IMR-90 (cell line): ENCODE data around the gene INA. TPM values are rescaled to one million over a fixed set of nuclear protein-coding genes. Genes with fewer than 3 reads are reported as not detected.

Experiments
- ATAC-seq: fragments of 200-7000 bp; cut with Tn5 transposase; 2 replicates; pipeline ENCODE4 v1.9.1; 2020; ENCODE audit warnings: low read depth, mild to moderate bottlenecking, moderate library complexity
- BruUV-seq: library from RNA; stranded (reverse); fragments of 400-500 nt; replicated peaks from 2 replicates; lab custom pipeline; 2021; lab: Mats Ljungman, UMichigan
- CTCF ChIA-PET: fragments of 300-600 bp; formaldehyde crosslinking; extraction: SDS; loops from one replicate; lab custom pipeline; 2021; ENCODE audit warnings: antibody characterized with exemption; lab: Yijun Ruan, JAX
- POLR2A ChIA-PET: fragments of 300-600 bp; sonication (Branson Sonifier 250); formaldehyde crosslinking; loops from one replicate; lab custom pipeline; 2022; ENCODE audit warnings: antibody characterized with exemption; ENCODE audit not compliant: unreplicated experiment; lab: Charles Lee
- DNase-seq: peaks from one replicate; pipeline ENCODE4 v3.0.0; 2013
- H2AFZ ChIP-seq: replicated peaks from 2 replicates; pipeline ENCODE3; 2013; ENCODE audit warnings: low read length, mild to moderate bottlenecking; ENCODE audit not compliant: poor library complexity
- H2AK5ac ChIP-seq: 2 replicates; pipeline ENCODE4 v1.6.1; 2013; ENCODE audit warnings: low read depth, low read length, inconsistent platforms
- H2AK9ac ChIP-seq: replicated peaks from 2 replicates; pipeline ENCODE3; 2013; ENCODE audit warnings: mild to moderate bottlenecking, low read depth, low read length, moderate library complexity; ENCODE audit not compliant: poor library complexity
- H2BK120ac ChIP-seq: 2 replicates; pipeline ENCODE4 v1.6.1; 2013; ENCODE audit warnings: low read depth, low read length, inconsistent platforms
- H2BK15ac ChIP-seq: 3 replicates; pipeline ENCODE4 v1.6.1; 2013; ENCODE audit warnings: low read depth, low read length, inconsistent platforms
- H2BK20ac ChIP-seq: 2 replicates; pipeline ENCODE4 v1.6.1; 2013; ENCODE audit warnings: low read depth, mild to moderate bottlenecking, inconsistent platforms, low read length, moderate library complexity
- H2BK5ac ChIP-seq: 2 replicates; pipeline ENCODE4 v1.6.1; 2013; ENCODE audit warnings: mild to moderate bottlenecking, low read depth, low read length, inconsistent platforms; ENCODE audit not compliant: poor library complexity, severe bottlenecking
- H3K14ac ChIP-seq: replicated peaks from 2 replicates; pipeline ENCODE4 v1.6.1; 2013; ENCODE audit warnings: low read depth, low read length, inconsistent platforms
- H3K18ac ChIP-seq: 2 replicates; pipeline ENCODE4 v1.6.1; 2013; ENCODE audit warnings: low read depth, low read length, control low read depth
- H3K23ac ChIP-seq: 2 replicates; pipeline ENCODE4 v1.6.1; 2013; ENCODE audit warnings: low read depth, low read length, inconsistent platforms
- H3K27ac ChIP-seq: 2 replicates; pipeline ENCODE4 v1.5.1; 2013; ENCODE audit warnings: mild to moderate bottlenecking, control low read depth, low read length; ENCODE audit not compliant: insufficient read depth
- H3K27me3 ChIP-seq: 2 replicates; pipeline ENCODE4 v1.6.1; 2013; ENCODE audit warnings: low read length; ENCODE audit not compliant: control insufficient read depth, insufficient read depth
- H3K36me3 ChIP-seq: 2 replicates; pipeline ENCODE4 v1.6.1; 2013; ENCODE audit warnings: low read length, mixed read lengths; ENCODE audit not compliant: control insufficient read depth, insufficient read depth
- H3K4ac ChIP-seq: 2 replicates; pipeline ENCODE4 v1.6.1; 2013; ENCODE audit warnings: low read depth, low read length, inconsistent platforms
- H3K4me1 ChIP-seq: 2 replicates; pipeline ENCODE4 v1.6.1; 2013; ENCODE audit warnings: low read length, mixed read lengths; ENCODE audit not compliant: control insufficient read depth, insufficient read depth
- H3K4me2 ChIP-seq: 2 replicates; pipeline ENCODE4 v1.6.1; 2013; ENCODE audit warnings: low read depth, mild to moderate bottlenecking, control low read depth, low read length, moderate library complexity
- H3K4me3 ChIP-seq: 2 replicates; pipeline ENCODE4 v1.5.1; 2013; ENCODE audit warnings: low read depth, mild to moderate bottlenecking, control low read depth, low read length, moderate library complexity; ENCODE audit not compliant: insufficient read depth
- H3K56ac ChIP-seq: 2 replicates; pipeline ENCODE4 v1.6.1; 2013; ENCODE audit warnings: low read length, inconsistent platforms; ENCODE audit not compliant: insufficient read depth; ENCODE audit errors: extremely low read depth
- H3K79me1 ChIP-seq, 2 experiments: 2 replicates each; pipeline ENCODE4 v1.6.1; 2013; ENCODE audit warnings: low read length in 2 of 2, inconsistent platforms in 1 of 2, low read depth in 1 of 2
- H3K9ac ChIP-seq: 2 replicates; pipeline ENCODE4 v1.6.1; 2013; ENCODE audit warnings: low read depth, low read length, control low read depth
- H3K9me1 ChIP-seq: 2 replicates; pipeline ENCODE4 v1.6.1; 2013; ENCODE audit warnings: low read length, inconsistent platforms; ENCODE audit not compliant: insufficient read depth
- H3K9me3 ChIP-seq: 2 replicates; pipeline ENCODE4 v1.6.1; 2013; ENCODE audit warnings: low read length; ENCODE audit not compliant: control insufficient read depth, insufficient read depth
- H4K20me1 ChIP-seq: 2 replicates; pipeline ENCODE4 v1.6.1; 2013; ENCODE audit warnings: low read length, inconsistent platforms; ENCODE audit not compliant: insufficient read depth
- H4K5ac ChIP-seq: 2 replicates; pipeline ENCODE4 v1.6.1; 2013; ENCODE audit warnings: mild to moderate bottlenecking, low read depth, low read length, control low read depth
- H4K8ac ChIP-seq, 2 experiments: 2 replicates each; pipeline ENCODE4 v1.6.1; 2013; ENCODE audit warnings: low read depth in 2 of 2, low read length in 2 of 2, control low read depth in 1 of 2, inconsistent platforms in 1 of 2
- H4K91ac ChIP-seq: 2 replicates; pipeline ENCODE4 v1.6.1; 2013; ENCODE audit warnings: low read depth, low read length, inconsistent platforms; ENCODE audit not compliant: insufficient read depth
- CEBPB ChIP-seq: IDR thresholded peaks from 2 replicates; pipeline ENCODE4 v1.6.1; 2012; ENCODE audit warnings: low read depth, low read length, improper control_type of control experiment
- CHD1 ChIP-seq: IDR thresholded peaks from 2 replicates; pipeline ENCODE4 v1.6.1; 2012; ENCODE audit warnings: low read depth, low read length, improper control_type of control experiment
- ELK1 ChIP-seq: fragments of 150-350 bp; IDR thresholded peaks from 2 replicates; pipeline ENCODE4 v1.6.1; 2016; ENCODE audit warnings: low read depth, mild to moderate bottlenecking, low read length, moderate library complexity, borderline replicate concordance
- FOS ChIP-seq: fragments of 150-350 bp; IDR thresholded peaks from 2 replicates; pipeline ENCODE4 v1.6.1; 2016; ENCODE audit warnings: low read depth, low read length
- MAFK ChIP-seq: IDR thresholded peaks from 2 replicates; pipeline ENCODE4 v1.6.1; 2012; ENCODE audit warnings: low read depth, low read length, improper control_type of control experiment
- MAZ ChIP-seq: IDR thresholded peaks from 2 replicates; pipeline ENCODE4 v1.6.1; 2012; ENCODE audit warnings: low read depth, mild to moderate bottlenecking, low read length, improper control_type of control experiment, moderate library complexity, borderline replicate concordance
- MXI1 ChIP-seq: IDR thresholded peaks from 2 replicates; pipeline ENCODE4 v1.6.1; 2012; ENCODE audit warnings: low read depth, mild to moderate bottlenecking, low read length, moderate library complexity, borderline replicate concordance
- NFE2L2 ChIP-seq: fragments of 150-350 bp; IDR thresholded peaks from 2 replicates; pipeline ENCODE4 v1.6.1; 2016; ENCODE audit warnings: low read depth, mild to moderate bottlenecking, low read length
- POLR2A ChIP-seq: IDR thresholded peaks from 2 replicates; pipeline ENCODE4 v1.6.1; 2012; ENCODE audit warnings: mild to moderate bottlenecking, low read depth, low read length
- RAD21 ChIP-seq: IDR thresholded peaks from 2 replicates; pipeline ENCODE4 v1.6.1; 2012; ENCODE audit warnings: low read length, improper control_type of control experiment
- RCOR1 ChIP-seq: IDR thresholded peaks from 2 replicates; pipeline ENCODE4 v1.6.1; 2012; ENCODE audit warnings: mild to moderate bottlenecking, low read length, improper control_type of control experiment; ENCODE audit not compliant: insufficient replicate concordance
- RFX5 ChIP-seq: IDR thresholded peaks from 2 replicates; pipeline ENCODE4 v1.8.0; 2012; ENCODE audit warnings: low read depth, mild to moderate bottlenecking, low read length, moderate library complexity
- SMC3 ChIP-seq: fragments of 150-350 bp; IDR thresholded peaks from 2 replicates; pipeline ENCODE4 v1.6.1; 2016; ENCODE audit warnings: low read depth, mild to moderate bottlenecking, antibody characterized with exemption, low read length, moderate library complexity
- WGBS, 2 experiments: methylation state at CpG; one replicate each; pipeline versions ENCODE4 v1.1.5 to v1.1.7; 2013; ENCODE audit warnings: missing lambda C conversion rate in 2 of 2; ENCODE audit not compliant: insufficient read length in 1 of 2; ENCODE audit errors: extremely low coverage in 2 of 2; 5-methylcytosine and 5-hydroxymethylcytosine counted together
- dilution Hi-C: fragments of 300-500 bp; cut with HindIII; formaldehyde crosslinking; loops from one replicate; pipeline ENCODE4 v1.14.3; 2018; ENCODE audit warnings: low sequenced_read_pairs; ENCODE audit not compliant: unreplicated experiment
- in situ Hi-C: fragments of 300-500 bp; cut with MboI; formaldehyde crosslinking; loops from 3 replicates; pipeline ENCODE4 v1.14.3; 2019; ENCODE audit warnings: low sequenced_read_pairs, inconsistent platforms, mixed read lengths
- intact Hi-C: fragments of 100-400 bp; cut with micrococcal nuclease; formaldehyde crosslinking; loops from 2 replicates; pipeline ENCODE4 v1.10.0; 2022
- polyA plus RNA-seq, 3 experiments: library from polyadenylated mRNA; depleted of rRNA; stranded (reverse); fragments of >200 nt; gene quantifications; 2 replicates each; pipeline ENCODE4 v1.2.3, GENCODE V29; 2012; ENCODE audit warnings: low replicate concordance in 1 of 3
- total RNA-seq: library from RNA; depleted of rRNA; stranded (reverse); fragments of >200 nt; gene quantifications from 2 replicates; pipeline ENCODE4 v1.2.3, GENCODE V29; 2012
- TF ChIP-seq, protein P1 (sequence below): conservative IDR thresholded peaks from 2 replicates; pipeline ENCODE4 v1.5.1; 2012; ENCODE audit warnings: mild to moderate bottlenecking, low read depth, low read length, improper control_type of control experiment
- TF ChIP-seq, protein P2 (sequence below): fragments of 150-350 bp; IDR thresholded peaks from 2 replicates; pipeline ENCODE4 v1.6.1; 2017; ENCODE audit warnings: mild to moderate bottlenecking, antibody characterized with exemption, low read length, low read depth

INA gene
- total and polyA plus RNA-seq, 2 of the 4 experiments (the other 2 are of a cell fraction): 4.5 to 7.5 TPM

DNA sequence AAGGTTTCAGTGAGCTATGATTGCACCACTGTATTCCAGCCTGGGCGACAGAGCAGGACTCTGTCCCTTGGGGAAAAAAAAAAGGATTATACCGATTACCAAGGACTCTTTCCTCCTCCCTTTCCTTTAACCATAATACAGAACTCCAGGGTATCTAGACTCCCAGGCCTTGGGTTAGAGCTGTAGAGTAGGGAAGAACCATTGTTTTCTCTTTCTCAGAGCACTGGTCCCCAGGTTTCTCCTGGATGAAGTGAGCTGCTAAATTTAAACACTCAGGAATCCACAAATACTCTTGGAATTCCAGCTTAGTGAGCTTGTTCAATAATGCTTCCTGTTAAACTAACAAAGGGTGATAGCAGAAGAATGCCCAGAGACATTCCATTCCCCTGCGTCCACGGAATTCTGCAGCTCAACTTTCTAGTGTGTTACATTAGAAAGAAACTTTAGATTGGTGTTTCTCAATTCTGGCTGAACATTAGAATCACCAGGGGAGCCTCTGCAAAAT is 45.8 kb upstream of the INA start:
- Histone ChIP-seq H3K36me3 (no peaks in the 10 kb centered on the region), H3K79me1 (peaks cover 0 to 13% of the 10 kb centered on the region in 2 experiments; a peak in 1 of 4 replicates), H3K9me3 (no peaks in the 10 kb centered on the region), H3K4me3 (no peak overlapping the region), H2AK5ac (peak overlapping the region; percentile 99), H3K14ac (peak overlapping the region; percentile 96), H3K9me1 (peaks cover 6% of the 10 kb centered on the region), H4K20me1 (no peaks in the 10 kb centered on the region), H4K8ac (peak overlapping the region; percentile 97), H2AK9ac (peak overlapping the region; percentile 84), H3K18ac (peak overlapping the region; percentile 95), H3K23ac (peak overlapping the region; percentile 98), H3K4me1 (peaks cover 19% of the 10 kb centered on the region), H4K91ac (peak overlapping the region; percentile 100), H2BK5ac (peak overlapping the region; percentile 99), H4K5ac (peak overlapping the region; percentile 99), H2BK20ac (peak overlapping the region; percentile 100), H3K27ac (peak overlapping the region; percentile 93), H3K4me2 (peak overlapping the region; percentile 69), H3K56ac (peak overlapping the region; percentile 95), H3K4ac (peak overlapping the region; percentile 100), H2BK120ac (peak overlapping the region; percentile 100), H3K27me3 (no peaks in the 10 kb centered on the region), H2BK15ac (peak overlapping the region; percentile 100; the same call in 2 of the 3 replicates), H2AFZ (no peak overlapping the region), H3K9ac (peak overlapping the region; percentile 71)
- intact Hi-C loops: loop anchor here (1.0 kb wide), 1 partner anchor 39 kb away; no protein-coding TSS in a partner anchor
- DNase-seq (peak; percentile 97), ATAC-seq (peak; percentile 83)
- ChIA-PET POLR2A (interaction anchor here (0.6 to 1.0 kb wide), 3 partner anchors 39 to 84 kb away, joined by 3 to 13 read pairs (median 4); no protein-coding TSS in a partner anchor), CTCF (interaction anchor here (1.4 kb wide), 1 partner anchor 13 kb away, joined by 7 read pairs; no protein-coding TSS in a partner anchor)
- no TSS peak for BruUV-seq
- dilution Hi-C loops: no loop called here
- in situ Hi-C loops: loop anchor here (5.0 kb wide), 1 partner anchor 39 kb away; the partner anchor contains the start of gene NT5C2
- WGBS, 2 experiments: no CpG with 5 or more reads among the region's 4 CpGs
- TF ChIP-seq RCOR1 (peak; percentile 72), POLR2A (no peak), SMC3 (no peak), MXI1 (no peak), CHD1 (no peak), NFE2L2 (no peak), RFX5 (no peak), MAZ (no peak), RAD21 (0 out of 2 replicates have a peak, but pooled peaks have one; percentile 11), ELK1 (no peak), MAFK (no peak), CEBPB (peak; percentile 81), FOS (peak; percentile 44; the same call in 1 of the 2 replicates)
- TF ChIP-seq, protein P1, sequence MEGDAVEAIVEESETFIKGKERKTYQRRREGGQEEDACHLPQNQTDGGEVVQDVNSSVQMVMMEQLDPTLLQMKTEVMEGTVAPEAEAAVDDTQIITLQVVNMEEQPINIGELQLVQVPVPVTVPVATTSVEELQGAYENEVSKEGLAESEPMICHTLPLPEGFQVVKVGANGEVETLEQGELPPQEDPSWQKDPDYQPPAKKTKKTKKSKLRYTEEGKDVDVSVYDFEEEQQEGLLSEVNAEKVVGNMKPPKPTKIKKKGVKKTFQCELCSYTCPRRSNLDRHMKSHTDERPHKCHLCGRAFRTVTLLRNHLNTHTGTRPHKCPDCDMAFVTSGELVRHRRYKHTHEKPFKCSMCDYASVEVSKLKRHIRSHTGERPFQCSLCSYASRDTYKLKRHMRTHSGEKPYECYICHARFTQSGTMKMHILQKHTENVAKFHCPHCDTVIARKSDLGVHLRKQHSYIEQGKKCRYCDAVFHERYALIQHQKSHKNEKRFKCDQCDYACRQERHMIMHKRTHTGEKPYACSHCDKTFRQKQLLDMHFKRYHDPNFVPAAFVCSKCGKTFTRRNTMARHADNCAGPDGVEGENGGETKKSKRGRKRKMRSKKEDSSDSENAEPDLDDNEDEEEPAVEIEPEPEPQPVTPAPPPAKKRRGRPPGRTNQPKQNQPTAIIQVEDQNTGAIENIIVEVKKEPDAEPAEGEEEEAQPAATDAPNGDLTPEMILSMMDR: no peak
- TF ChIP-seq, protein P2, sequence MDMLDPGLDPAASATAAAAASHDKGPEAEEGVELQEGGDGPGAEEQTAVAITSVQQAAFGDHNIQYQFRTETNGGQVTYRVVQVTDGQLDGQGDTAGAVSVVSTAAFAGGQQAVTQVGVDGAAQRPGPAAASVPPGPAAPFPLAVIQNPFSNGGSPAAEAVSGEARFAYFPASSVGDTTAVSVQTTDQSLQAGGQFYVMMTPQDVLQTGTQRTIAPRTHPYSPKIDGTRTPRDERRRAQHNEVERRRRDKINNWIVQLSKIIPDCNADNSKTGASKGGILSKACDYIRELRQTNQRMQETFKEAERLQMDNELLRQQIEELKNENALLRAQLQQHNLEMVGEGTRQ: no peak
